T-helper 1 cell treated with Interleukin-12 subunit alpha and Interleukin-12 subunit beta and Interleukin-4 antibody, amounts not matched to agents 30 μg/mL and 1 μg/mL, for 36 hours (primary cell): ENCODE measurements around the gene TIE1.
A peak's percentile ranks its signal among the peaks of the same experiment; 100 is the strongest.
"Not testable (repeated sequence)": the region's sequence is repeated elsewhere in the genome, so short reads cannot be mapped to it uniquely, and the experiment has no call there.

Experiments used
- H3K27ac Mint-ChIP-seq: one replicate; pipeline ENCODE4 v1.8.0; 2021; ENCODE audit warnings: mild to moderate bottlenecking, mixed read lengths
- H3K27me3 Mint-ChIP-seq: one replicate; pipeline ENCODE4 v1.8.0; 2021; ENCODE audit warnings: low read depth, mixed read lengths
- H3K36me3 Mint-ChIP-seq: one replicate; pipeline ENCODE4 v1.8.0; 2021; ENCODE audit warnings: low read depth, mixed read lengths
- H3K4me1 Mint-ChIP-seq: one replicate; pipeline ENCODE4 v1.8.0; 2021; ENCODE audit warnings: low read depth, mixed read lengths
- H3K4me3 Mint-ChIP-seq: one replicate; pipeline ENCODE4 v1.8.0; 2021; ENCODE audit warnings: mild to moderate bottlenecking, moderate library complexity, mixed read lengths
- H3K9me3 Mint-ChIP-seq: one replicate; pipeline ENCODE4 v1.8.0; 2021; ENCODE audit warnings: mixed read lengths

The TIE1 gene

GRCh38 chr1:43359696-43360095 is 58.9 kb downstream of the TIE1 start:
- peak overlapping the region; percentile 73 for H3K27ac Mint-ChIP-seq
- peaks cover 49% of the 10 kb centered on the region for H3K4me1 Mint-ChIP-seq
- peaks cover 40% of the 10 kb centered on the region for H3K36me3 Mint-ChIP-seq
- no peaks in the 10 kb centered on the region for H3K9me3 Mint-ChIP-seq
- H3K4me3 Mint-ChIP-seq = peak overlapping the region; percentile 96
- no peaks in the 10 kb centered on the region for H3K27me3 Mint-ChIP-seq

DNA sequence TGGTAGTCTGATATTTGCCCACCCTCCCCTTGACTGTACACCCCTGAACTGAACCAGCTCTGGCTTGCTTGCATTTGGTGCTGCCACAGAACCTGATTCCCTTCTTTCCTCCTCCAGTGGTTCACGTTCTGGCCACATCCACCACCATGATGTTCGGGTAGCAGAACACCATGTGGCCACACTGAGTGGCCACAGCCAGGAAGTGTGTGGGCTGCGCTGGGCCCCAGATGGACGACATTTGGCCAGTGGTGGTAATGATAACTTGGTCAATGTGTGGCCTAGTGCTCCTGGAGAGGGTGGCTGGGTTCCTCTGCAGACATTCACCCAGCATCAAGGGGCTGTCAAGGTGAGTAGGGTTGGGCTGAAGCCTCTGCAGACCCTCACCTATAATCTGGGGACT is 59.8 kb downstream of the TIE1 start:
- peaks cover 59% of the 10 kb centered on the region for H3K4me1 Mint-ChIP-seq
- no peaks in the 10 kb centered on the region for H3K27me3 Mint-ChIP-seq
- H3K27ac Mint-ChIP-seq = no peak overlapping the region
- H3K4me3 Mint-ChIP-seq = peak overlapping the region; percentile 96
- H3K9me3 Mint-ChIP-seq = no peaks in the 10 kb centered on the region
- peaks cover 42% of the 10 kb centered on the region for H3K36me3 Mint-ChIP-seq

GRCh38 chr1:43363283-43363934 is 62.6 kb downstream of the TIE1 start:
- no peaks in the 10 kb centered on the region for H3K27me3 Mint-ChIP-seq
- peak overlapping the region; percentile 0 for H3K4me3 Mint-ChIP-seq
- H3K4me1 Mint-ChIP-seq = peaks cover 61% of the 10 kb centered on the region
- H3K27ac Mint-ChIP-seq = peak overlapping the region; percentile 65
- no peaks in the 10 kb centered on the region for H3K9me3 Mint-ChIP-seq
- peaks cover 46% of the 10 kb centered on the region for H3K36me3 Mint-ChIP-seq

GRCh38 chr1:43363935-43364525 is 63.2 kb downstream of the TIE1 start:
- peak overlapping the region; percentile 0 for H3K4me3 Mint-ChIP-seq
- peaks cover 62% of the 10 kb centered on the region for H3K4me1 Mint-ChIP-seq
- no peaks in the 10 kb centered on the region for H3K9me3 Mint-ChIP-seq
- H3K27me3 Mint-ChIP-seq = no peaks in the 10 kb centered on the region
- peak overlapping the region; percentile 65 for H3K27ac Mint-ChIP-seq
- peaks cover 45% of the 10 kb centered on the region for H3K36me3 Mint-ChIP-seq

- Mint-ChIP-seq H3K27me3 (no peaks in the 10 kb centered on the region), H3K4me1 (peaks cover 55% of the 10 kb centered on the region), H3K27ac (peak overlapping the region; percentile 80), H3K9me3 (no peaks in the 10 kb centered on the region), H3K36me3 (peaks cover 37% of the 10 kb centered on the region), H3K4me3 (peak overlapping the region; percentile 58)
Measured at GRCh38 chr1:43365678-43366077, 64.9 kb downstream of the TIE1 start.

GRCh38 chr1:43366179-43366578 is 65.4 kb downstream of the TIE1 start:
- Mint-ChIP-seq H3K36me3 (peaks cover 35% of the 10 kb centered on the region), H3K4me3 (peak overlapping the region; percentile 58), H3K4me1 (peaks cover 53% of the 10 kb centered on the region)

DNA sequence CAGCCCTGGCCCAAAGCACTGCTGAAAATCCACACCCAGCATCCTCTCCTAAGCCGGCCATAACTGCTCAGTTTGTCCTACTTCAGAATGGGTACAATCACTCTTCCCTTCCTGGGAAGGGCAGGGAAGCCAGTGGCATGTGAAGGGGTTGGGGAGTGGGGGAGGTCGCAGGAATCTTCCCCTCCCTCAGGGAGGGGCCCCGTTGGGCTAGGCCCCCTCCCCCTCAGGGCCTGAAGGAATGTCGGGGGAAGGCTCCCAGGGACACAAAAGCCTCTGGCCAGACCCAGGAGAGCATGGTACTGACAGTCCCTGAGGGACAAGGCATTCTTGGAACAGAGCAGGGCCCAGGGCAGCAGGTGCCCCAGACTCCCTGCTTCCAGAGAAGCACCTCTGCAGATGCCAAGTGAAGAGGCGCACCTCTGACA is 65.8 kb downstream of the TIE1 start:
- Mint-ChIP-seq H3K4me1 (peaks cover 51% of the 10 kb centered on the region), H3K27me3 (no peaks in the 10 kb centered on the region), H3K9me3 (no peaks in the 10 kb centered on the region), H3K27ac (peak overlapping the region; percentile 86), H3K36me3 (peaks cover 30% of the 10 kb centered on the region), H3K4me3 (peak overlapping the region; percentile 90)

More at GRCh38 chr1:43366179-43366578, 65.4 kb downstream of the TIE1 start:
- H3K27ac Mint-ChIP-seq = peak overlapping the region; percentile 80
- H3K27me3 Mint-ChIP-seq = no peaks in the 10 kb centered on the region
- H3K9me3 Mint-ChIP-seq = no peaks in the 10 kb centered on the region

DNA sequence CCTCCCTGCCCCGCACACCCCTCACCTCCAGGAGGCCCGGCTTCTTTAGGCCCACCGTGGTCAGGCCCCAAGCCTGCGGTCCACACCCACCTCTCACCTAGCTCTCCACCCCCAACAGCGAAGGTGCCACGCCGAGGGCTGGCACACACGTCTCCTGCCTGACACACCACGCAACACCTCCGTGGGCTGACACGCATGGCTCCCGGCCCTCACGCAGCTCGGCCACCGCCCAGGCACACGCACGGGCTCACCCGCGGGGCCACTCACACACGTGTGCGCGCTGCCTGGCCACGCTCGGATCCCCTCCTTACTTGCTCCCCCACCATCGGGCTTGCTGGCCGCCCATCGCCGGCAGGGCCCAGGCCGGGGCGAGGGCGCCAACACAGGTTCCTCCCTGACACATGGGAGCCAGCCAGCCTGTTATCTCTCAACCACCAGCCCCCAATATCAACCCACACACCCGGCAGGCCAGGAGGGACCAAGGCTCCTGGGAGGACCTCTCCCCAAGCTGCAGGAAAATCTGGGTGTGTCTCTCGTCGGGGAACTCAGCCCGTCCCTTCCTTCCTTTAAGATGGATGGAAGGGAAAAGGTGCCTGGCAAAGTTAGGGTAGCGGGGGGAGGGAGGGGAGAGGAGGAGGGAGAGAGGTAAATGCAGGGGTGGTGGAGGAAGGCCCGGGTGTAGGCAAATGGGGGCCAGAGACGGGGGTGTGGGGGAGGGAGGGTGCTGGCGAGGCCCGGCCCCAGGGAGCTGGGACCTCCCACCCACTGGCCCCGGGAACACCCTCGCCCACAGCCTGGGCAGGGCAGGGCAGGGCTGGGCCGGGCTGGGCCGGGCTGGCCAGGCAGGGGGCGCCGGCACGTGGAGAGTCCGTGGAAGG is 66.5 kb downstream of the TIE1 start:
- Mint-ChIP-seq H3K9me3 (no peaks in the 10 kb centered on the region), H3K4me1 (peaks cover 44% of the 10 kb centered on the region), H3K4me3 (peak overlapping the region; percentile 90), H3K27ac (peak overlapping the region; percentile 86), H3K27me3 (no peaks in the 10 kb centered on the region), H3K36me3 (peaks cover 24% of the 10 kb centered on the region)

DNA sequence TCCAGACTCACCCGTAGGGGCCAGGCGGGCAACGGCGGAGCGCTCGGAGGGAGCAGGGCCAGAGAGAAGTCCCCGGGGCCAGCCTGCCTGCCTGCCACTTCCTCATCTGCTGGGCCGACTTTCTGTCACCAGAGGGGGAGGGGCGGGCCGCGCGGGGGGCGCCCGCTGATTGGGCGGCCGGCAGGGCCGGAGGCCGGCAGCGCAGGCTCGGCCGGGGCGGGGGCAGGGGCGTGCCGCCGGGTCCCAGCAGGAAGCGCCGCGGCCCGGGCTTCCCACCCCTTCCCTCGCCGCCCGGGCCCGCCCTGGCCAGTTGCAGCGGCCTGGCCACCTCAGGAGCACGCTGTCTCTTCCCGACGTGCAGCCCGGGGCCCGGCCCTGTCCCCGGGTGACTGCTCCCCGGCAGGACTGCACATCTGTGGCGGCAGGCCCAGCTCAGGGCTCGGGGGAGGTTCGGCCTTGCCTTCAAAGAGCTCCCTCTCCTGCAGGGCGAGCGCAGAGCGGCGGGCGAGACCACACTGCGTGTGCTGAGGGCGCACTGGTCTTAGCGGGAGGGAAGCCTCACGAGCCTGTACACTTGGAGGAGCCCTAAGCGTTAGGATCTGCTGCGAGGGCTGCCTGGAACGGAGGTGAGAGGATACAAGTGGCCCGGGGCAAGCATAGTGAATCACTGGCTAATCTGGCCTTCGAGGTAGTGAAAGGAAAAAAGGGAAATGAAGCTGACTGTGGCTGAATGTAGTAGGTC is 67.3 kb downstream of the TIE1 start, which contains the start of gene ELOVL1:
TSS of gene ELOVL1 (minus strand) at position 108 of the 742 bp plus-strand sequence. CDS start 2,402 bp downstream, outside the sequence.
- peak within 1 kb of the TSS; percentile 93 for H3K4me3 Mint-ChIP-seq
- peak within 1 kb of the TSS; percentile 86 for H3K27ac Mint-ChIP-seq
- H3K9me3 Mint-ChIP-seq = no peaks in the 10 kb centered on the region
- H3K36me3 Mint-ChIP-seq = peaks cover 21% of the 10 kb centered on the region
- H3K4me1 Mint-ChIP-seq = peaks cover 42% of the 10 kb centered on the region
- H3K27me3 Mint-ChIP-seq = no peaks in the 10 kb centered on the region

GRCh38 chr1:43368646-43369020 is 67.9 kb downstream of the TIE1 start:
- H3K4me3 Mint-ChIP-seq = peak overlapping the region; percentile 93
- H3K27me3 Mint-ChIP-seq = no peaks in the 10 kb centered on the region
- H3K9me3 Mint-ChIP-seq = no peaks in the 10 kb centered on the region
- peak overlapping the region; percentile 82 for H3K27ac Mint-ChIP-seq
- H3K36me3 Mint-ChIP-seq = peaks cover 20% of the 10 kb centered on the region
- H3K4me1 Mint-ChIP-seq = peaks cover 41% of the 10 kb centered on the region

DNA sequence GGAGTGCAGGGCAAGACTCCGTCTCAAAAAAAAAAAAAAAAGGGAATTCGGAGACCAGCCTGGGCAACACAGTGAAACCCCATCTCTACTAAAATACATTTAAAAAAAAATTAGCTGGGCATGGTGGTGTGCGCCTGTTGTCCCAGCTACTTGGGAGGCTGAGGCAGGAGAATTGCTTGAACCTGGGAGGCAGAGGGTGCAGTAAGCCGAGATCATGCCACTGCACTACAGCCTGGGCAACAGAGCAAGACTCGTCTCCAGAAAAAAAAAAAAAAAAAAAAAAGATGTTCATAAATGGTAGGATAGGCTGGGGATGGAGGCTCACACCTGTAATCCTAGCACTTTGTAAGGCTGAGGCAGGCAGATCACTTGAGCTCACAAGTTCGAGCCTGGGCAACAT is 69.0 kb downstream of the TIE1 start:
- H3K27ac Mint-ChIP-seq, H3K9me3 Mint-ChIP-seq, H3K4me3 Mint-ChIP-seq, H3K27me3 Mint-ChIP-seq: not testable (repeated sequence)
- Mint-ChIP-seq H3K4me1 (peaks cover 32% of the 10 kb centered on the region), H3K36me3 (peaks cover 10% of the 10 kb centered on the region)

DNA sequence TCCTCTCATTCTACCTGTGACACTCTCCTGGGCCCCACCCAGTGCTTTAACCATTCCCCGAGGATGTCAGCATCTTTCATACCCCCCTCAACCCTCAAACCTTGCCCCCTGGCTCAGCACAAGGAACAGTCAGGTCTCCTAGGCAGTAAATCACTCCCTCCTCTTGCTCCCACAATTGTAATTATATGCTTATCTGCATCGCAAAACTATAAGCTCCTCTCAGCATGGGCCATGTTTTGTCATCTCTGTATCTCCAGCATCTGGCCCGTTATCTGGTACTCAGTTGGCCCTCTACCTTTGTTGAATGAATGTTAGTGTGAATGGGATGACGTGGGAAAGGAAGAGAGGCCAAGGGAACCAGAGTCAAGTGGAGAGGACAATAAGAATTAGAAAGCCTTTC is 69.8 kb downstream of the TIE1 start:
- Mint-ChIP-seq H3K4me1 (peaks cover 24% of the 10 kb centered on the region), H3K27me3 (no peaks in the 10 kb centered on the region), H3K9me3 (no peaks in the 10 kb centered on the region), H3K4me3 (peak overlapping the region; percentile 1), H3K36me3 (peaks cover 10% of the 10 kb centered on the region), H3K27ac (no peak overlapping the region)

GRCh38 chr1:43372172-43372571 is 71.4 kb downstream of the TIE1 start:
- no peaks in the 10 kb centered on the region for H3K27me3 Mint-ChIP-seq
- no peak overlapping the region for H3K4me3 Mint-ChIP-seq
- H3K4me1 Mint-ChIP-seq = peaks cover 15% of the 10 kb centered on the region
- H3K9me3 Mint-ChIP-seq = no peaks in the 10 kb centered on the region
- no peak overlapping the region for H3K27ac Mint-ChIP-seq
- H3K36me3 Mint-ChIP-seq = peaks cover 6% of the 10 kb centered on the region
